ENCODE measurements around the gene ITGA11. TPM values are rescaled to one million over a fixed set of nuclear protein-coding genes. Genes with fewer than 3 reads are reported as not detected.

Gene ITGA11
- total and polyA plus RNA-seq, 2 of the 4 experiments (the other 2 are of a cell fraction), result 4.1 to 6.6 TPM

GRCh38 chr15:68303560-68304436 is 128.2 kb downstream of the ITGA11 start:
- Histone ChIP-seq H3K36me3 (ENCODE audit: control insufficient read depth, insufficient read depth, low read length) (peaks cover 9% of the 10 kb centered on the region), H2AK9ac (replicated peaks; ENCODE audit: low read depth, low read length, poor library complexity) (no peak overlapping the region), H4K8ac (ENCODE audit: low read depth in 2 of 2, low read length in 2 of 2) (no peak overlapping the region), H2BK120ac (ENCODE audit: low read depth, low read length) (no peak overlapping the region), H3K27ac (ENCODE audit: insufficient read depth, low read length) (no peak overlapping the region), H3K9ac (ENCODE audit: low read depth, low read length) (no peak overlapping the region), H2AK5ac (ENCODE audit: low read depth, low read length) (peak overlapping the region; percentile 17; the same call in 1 of the 2 replicates), H4K5ac (ENCODE audit: low read depth, low read length) (no peak overlapping the region), H3K56ac (ENCODE audit: extremely low read depth, insufficient read depth, low read length) (no peak overlapping the region), H4K91ac (ENCODE audit: insufficient read depth, low read depth, low read length) (no peak overlapping the region), H3K27me3 (ENCODE audit: control insufficient read depth, insufficient read depth, low read length) (no peaks in the 10 kb centered on the region), H2AFZ (replicated peaks; ENCODE audit: low read length, poor library complexity) (peak overlapping the region; percentile 37), H3K79me1 (ENCODE audit: low read depth in 1 of 2, low read length in 2 of 2) (peaks cover 0 to 3% of the 10 kb centered on the region in 2 experiments; a peak in 2 of 4 replicates), H3K9me3 (ENCODE audit: control insufficient read depth, insufficient read depth, low read length) (peaks cover 1% of the 10 kb centered on the region; the same call in 1 of the 2 replicates), H3K18ac (ENCODE audit: low read depth, low read length) (no peak overlapping the region), H3K23ac (ENCODE audit: low read depth, low read length) (0 out of 2 replicates have a peak overlapping the region, but pooled peaks have one; percentile 8), H3K4me1 (ENCODE audit: control insufficient read depth, insufficient read depth, low read length) (peaks cover 8% of the 10 kb centered on the region), H2BK15ac (ENCODE audit: low read depth, low read length) (no peak overlapping the region), H3K4me2 (ENCODE audit: low read depth, low read length) (no peak overlapping the region), H3K14ac (replicated peaks; ENCODE audit: low read depth, low read length) (0 out of 2 replicates have a peak overlapping the region, but pooled peaks have one; percentile 35), H3K4me3 (ENCODE audit: insufficient read depth, low read depth, low read length) (no peak overlapping the region), H4K20me1 (ENCODE audit: insufficient read depth, low read length) (no peaks in the 10 kb centered on the region), H2BK5ac (ENCODE audit: low read depth, low read length, poor library complexity, severe bottlenecking) (no peak overlapping the region), H3K9me1 (ENCODE audit: insufficient read depth, low read length) (peaks cover 5% of the 10 kb centered on the region; the same call in 1 of the 2 replicates), H2BK20ac (ENCODE audit: low read depth, low read length) (no peak overlapping the region), H3K4ac (ENCODE audit: low read depth, low read length) (no peak overlapping the region)
- in situ Hi-C loops (cut with MboI; ENCODE audit: low sequenced_read_pairs), result loop anchor here (5.0 to 10.0 kb wide), 2 partner anchors 249 to 571 kb away; no protein-coding TSS in a partner anchor
- 80% methylated on average over 1 of the region's 15 CpGs; no CpG with 5 or more reads in 1 of the 2 experiments for WGBS, 2 experiments (ENCODE audit: extremely low coverage in 2 of 2, insufficient read length in 1 of 2)
- intact Hi-C loops (cut with micrococcal nuclease), result loop anchor here (10.0 kb wide), 1 partner anchor 511 kb away; no protein-coding TSS in a partner anchor
- DNase-seq (no peak), ATAC-seq (ENCODE audit: low read depth) (no peak)
- dilution Hi-C loops (cut with HindIII; ENCODE audit: low sequenced_read_pairs, unreplicated experiment), result no loop called here
- POLR2A ChIA-PET (ENCODE audit: unreplicated experiment), result no interaction called here
- BruUV-seq (replicated peaks), result no TSS peak
- CTCF ChIA-PET, result no interaction called here
- TF ChIP-seq CEBPB (IDR thresholded peaks at IDR 0.05; ENCODE audit: low read depth, low read length), result no peak

All from IMR-90 (cell line).